Activated CD4-positive, alpha-beta T cell treated with anti-CD3 and anti-CD28 coated beads, Interleukin-2, Interleukin-4, amounts not matched to agents 100 ng/mL and 50 ng/mL, durations not matched to agents 16 hours and 8 hours (primary cell): ENCODE measurements around the gene SLC6A6.
"Not testable (repeated sequence)": the region's sequence is repeated elsewhere in the genome, so short reads cannot be mapped to it uniquely, and the experiment has no call there.

Experiments used
- DNase-seq: peaks from one replicate; pipeline ENCODE4 v3.0.0-alpha.2; 2020; ENCODE audit warnings: low spot score

The SLC6A6 gene

DNA sequence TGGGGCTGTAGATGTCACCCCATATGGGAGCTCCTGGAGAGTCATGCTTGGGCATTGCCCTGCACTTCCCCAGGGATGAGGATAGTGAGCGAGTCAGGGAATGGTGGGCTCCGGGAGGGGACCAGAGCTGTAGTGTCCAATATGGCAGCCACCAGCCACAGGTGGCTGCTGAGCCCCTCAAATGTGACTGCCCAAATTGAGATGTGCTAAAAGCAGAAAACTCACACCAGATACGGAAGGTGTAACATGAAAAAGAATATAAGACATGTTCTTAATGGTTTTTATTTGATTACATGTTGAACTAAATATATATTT is 106.1 kb downstream of the SLC6A6 start:
- DNase-seq = no peak

DNA sequence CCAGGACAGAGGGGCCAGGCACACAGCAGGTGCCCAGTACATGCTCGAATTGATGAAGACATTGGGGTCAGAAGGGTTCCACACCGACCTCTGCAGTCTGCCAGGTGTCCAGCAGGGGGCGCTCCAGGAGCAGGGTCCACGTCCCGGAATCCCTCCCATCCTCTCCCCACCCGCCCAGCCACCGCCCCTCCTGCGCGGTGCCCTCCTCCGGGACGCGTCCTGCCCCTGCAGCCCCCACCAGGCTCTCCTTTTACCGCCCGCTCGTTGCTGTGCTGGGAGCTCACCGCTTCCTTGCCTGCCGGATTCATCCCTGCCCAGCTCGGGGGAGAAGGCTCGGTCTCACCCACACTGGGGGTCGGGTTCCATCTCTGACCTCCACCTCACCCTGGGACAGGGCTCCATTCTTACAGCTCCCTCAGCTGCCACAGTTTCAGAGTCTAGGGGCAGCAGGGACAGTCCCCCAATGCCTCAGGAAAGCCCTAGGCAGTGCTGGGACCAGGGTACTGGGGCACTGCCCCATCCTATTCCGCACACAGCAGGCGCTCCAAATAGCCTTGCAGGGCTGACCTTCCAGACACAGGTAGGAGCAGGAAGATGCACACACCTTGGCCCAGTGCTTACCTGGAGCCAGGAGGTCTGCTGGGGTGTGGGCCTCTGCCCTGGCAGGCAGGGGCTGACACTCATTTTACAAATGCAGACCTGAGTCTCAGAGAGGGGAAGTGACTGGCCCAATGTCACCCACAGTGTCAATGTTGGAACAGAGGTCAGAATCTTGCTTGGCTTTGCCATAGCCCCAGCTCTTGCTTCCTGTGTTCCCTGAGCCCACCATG is 106.8 kb downstream of the SLC6A6 start:
- DNase-seq = peak; percentile 75

DNA sequence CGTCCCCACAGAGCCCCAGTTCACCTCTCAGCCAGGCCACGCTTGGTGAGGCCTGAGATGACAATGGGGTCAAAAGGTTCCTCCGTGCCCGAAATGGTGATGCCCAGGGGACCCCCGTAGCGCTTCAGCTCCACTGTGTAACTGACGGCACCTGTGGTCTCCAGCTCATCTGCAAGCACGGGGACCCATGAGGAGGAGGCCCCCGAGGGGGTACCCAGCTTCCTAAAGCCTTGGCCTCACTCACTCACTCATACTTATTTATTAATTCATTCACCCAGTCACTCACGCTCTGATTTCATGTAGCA is 107.3 kb downstream of the SLC6A6 start:
- no peak for DNase-seq

DNA sequence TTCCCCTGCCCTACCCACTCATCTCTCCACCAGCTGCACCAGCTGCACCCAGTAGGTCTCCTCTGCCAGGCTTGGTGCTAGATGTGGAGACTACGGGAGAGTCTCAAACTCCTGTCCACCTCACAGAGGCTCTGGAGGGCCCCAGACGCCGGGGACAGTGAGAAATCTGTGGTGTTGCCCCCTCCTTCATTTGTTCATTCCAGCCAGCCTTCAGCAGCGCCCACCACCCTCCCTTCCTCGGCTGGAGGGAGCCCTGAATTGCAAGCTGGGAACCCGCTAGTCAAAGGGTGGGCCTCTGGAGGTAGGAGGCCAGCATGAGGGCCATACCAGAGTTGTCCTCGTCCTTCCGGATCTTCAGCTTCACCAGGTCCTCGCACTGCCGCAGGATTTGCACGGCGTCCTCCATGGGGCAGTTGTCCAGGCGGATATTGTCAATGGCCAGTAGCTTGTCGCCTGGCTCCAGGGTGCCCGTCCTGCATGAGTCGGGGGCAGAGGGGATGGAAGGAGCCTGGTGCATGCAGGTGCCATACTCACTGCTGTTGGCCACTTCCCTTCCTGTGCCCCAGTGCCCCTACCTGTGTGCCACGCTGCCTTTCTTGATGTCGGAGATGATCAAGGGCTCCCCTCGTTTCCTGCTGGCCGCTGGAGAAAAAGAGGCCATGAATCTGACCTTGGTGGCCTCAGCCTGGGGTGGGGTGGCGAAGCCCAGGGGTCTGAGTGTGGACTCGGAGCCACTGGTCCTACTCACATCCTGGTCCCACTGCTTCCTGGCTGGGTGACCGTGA is 108.6 kb downstream of the SLC6A6 start:
- DNase-seq = no peak

DNA sequence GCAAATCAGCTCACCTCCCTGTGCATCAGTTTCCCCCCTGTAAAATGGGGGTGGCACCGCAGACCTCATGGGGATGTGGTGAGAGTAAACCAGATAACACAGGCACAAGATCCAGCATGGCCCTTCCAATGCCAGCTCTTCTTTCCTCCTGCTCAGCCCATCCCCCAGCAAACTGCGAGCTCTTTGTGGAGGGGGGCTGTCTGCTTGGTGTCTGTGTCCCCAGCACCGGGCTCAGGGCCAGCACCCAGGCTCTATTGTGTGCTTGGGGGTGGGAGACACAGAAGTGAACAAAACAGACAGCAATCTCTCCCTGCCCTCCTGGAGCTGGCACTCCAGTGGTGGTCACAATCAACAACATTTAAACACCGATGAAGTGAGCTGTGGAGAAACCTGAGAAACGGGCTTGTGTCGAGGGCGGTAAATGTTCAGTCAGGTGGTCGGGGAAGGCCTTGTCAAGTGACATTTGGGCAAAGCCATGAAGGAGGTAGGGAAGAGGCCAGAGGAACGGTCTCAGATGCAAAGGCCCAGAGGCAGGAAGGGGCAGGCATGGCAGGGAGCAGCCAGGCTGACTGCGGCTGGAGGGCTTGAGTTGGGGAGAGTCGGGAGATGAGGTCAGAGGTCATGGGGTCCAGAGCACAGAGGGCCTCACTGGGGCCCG is 109.3 kb downstream of the SLC6A6 start:
- no peak for DNase-seq

DNA sequence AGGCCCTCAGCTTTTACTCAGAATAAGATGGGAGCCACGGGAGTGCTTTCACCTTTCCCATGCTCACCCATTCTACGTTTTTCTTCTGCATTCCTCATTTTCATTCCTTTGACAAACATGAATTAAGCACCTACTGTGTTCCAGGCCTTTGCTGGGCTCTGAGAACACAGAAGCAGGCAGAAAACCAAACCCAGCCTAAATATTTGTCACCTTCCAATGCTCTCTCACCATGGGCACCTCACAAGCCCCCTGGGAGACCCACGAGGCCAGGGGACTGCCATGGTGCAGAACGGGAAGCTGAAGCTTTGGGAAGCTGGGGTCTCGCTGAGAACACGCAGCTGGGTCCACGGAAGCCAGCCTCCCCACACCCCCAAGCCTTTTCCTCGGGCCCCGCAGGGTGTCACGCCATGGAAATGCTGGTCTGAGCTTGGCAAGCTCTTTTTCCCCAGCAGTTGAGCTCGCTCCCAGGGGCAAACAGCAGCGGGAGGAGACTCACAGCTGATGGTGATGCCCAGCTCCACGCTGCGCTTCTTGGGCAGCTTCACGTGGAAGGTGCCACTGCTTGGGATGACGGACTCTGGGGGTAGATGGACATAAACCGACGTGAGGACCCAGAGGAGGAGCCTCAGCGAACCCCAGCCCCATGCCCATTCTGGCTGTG is 110.0 kb downstream of the SLC6A6 start:
- no peak for DNase-seq

DNA sequence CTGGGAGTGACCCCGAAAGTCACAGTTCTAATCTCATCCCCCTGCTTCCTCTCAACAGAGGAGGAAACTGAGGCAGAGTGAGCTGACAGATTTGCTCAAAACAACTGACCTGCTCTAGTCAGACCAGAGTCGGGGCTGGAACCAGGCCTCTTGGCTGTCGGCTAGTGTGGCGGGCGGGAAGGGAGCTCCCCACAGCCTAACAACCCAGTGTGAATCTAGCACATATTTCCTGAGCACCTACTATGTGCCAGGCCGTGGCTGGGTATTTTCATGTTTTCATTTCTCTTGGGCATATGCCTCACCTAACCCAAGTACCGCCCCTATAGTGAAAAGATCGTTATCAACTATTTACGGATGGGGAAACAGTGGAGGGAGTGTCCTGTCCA is 110.5 kb downstream of the SLC6A6 start:
- DNase-seq = no peak

DNA sequence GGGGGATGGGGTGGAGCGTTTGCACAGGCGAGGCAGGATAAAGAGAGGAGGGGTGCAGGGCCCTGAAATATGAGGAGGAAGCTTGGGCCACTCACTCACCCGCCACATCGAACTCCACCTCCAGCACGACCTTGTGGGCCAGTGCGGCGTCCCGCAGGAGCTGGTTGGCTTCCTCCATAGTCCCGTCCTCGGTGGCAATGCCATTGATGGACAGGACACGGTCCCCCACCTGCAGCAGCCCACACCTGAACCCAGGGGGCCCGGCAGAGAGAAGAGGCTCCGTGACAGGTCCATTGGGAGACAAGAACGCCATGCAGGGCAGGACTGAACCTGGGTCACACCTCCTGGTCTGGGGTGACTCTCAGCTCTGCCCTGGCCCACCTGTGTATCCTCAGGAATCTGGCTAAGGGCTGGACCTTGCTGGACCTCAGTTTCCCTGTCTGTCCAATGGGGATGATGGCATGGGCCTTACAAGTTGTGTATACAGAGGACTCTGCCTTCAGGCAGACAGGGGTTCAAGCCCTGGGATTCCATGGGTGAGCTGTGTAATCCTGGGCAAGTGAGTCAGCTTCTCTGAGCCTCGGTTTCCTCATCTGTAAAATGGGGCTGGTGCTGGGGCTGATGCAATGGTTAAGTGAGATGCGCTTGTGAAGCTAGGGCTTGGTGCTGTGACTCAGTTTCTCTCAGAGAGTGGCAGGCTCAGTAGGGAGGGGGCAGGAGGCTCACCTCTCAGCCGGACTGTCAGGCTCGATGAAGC is 111.3 kb downstream of the SLC6A6 start:
- no peak for DNase-seq

DNA sequence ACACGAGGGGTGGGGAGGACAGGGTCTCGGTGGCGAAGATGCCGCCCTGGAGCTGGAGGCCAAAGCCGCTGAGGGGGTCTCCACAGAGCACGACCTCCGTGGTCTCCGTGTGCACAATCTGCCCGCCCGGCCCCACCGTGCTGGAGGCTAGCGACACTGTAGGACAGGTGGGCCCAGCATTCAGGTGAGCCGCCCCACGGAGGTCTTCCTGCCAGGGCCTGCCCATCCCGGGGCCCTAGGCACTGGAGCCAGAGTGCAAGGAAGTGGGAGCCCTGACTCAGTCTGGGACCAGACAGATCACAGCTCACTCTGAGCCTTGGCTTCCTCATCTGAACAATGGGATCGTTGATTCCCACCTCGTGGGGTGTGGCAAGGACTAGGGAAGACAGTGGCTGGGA is 111.9 kb downstream of the SLC6A6 start:
- no peak for DNase-seq

DNA sequence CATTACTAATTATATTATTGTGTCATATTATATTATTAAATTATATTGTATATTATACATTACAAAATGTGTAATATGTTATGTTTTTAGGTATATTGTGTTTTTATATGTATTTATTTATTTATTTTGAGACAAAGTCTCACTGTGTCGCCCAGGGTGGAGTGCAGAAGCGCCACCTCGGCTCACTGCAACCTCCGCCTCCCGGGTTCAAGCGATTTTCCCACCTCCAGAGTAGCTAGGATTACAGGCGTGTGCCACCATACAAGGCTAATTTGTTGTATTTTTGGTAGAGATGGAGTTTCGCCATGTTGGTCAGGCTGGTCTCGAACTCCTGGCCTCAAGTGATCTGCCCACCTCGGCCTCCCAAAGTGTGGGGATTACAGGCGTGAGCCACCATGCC is 113.1 kb downstream of the SLC6A6 start:
- not testable (repeated sequence) for DNase-seq

DNA sequence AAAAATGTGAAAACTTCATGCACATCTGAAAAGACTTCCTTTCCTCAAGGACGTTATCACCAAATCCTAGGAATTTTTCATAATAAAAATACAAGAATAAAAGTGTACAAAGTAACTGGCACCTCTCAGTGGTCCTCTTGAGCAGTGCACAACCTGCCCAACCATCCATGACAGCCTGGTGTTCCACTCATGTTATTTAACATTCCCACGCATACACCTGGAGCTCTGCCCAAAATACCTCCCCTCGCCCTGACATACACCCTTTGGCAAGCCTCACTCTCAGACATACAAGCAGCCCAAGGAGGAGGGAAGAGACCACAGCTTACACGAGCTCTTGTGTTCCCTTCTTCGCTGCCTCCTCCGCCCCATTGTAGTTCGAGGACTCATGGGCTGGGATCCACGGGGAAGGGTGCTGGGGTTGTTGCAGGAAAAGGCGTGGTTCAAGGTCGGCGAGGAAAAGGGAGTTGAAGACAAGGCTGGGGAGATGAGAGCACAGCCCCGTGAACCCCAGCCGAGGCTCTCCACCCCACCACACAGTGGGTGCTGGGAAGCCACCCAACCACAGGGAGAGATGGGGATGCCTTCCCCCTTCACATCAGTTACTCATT is 114.4 kb downstream of the SLC6A6 start:
- no peak for DNase-seq

DNA sequence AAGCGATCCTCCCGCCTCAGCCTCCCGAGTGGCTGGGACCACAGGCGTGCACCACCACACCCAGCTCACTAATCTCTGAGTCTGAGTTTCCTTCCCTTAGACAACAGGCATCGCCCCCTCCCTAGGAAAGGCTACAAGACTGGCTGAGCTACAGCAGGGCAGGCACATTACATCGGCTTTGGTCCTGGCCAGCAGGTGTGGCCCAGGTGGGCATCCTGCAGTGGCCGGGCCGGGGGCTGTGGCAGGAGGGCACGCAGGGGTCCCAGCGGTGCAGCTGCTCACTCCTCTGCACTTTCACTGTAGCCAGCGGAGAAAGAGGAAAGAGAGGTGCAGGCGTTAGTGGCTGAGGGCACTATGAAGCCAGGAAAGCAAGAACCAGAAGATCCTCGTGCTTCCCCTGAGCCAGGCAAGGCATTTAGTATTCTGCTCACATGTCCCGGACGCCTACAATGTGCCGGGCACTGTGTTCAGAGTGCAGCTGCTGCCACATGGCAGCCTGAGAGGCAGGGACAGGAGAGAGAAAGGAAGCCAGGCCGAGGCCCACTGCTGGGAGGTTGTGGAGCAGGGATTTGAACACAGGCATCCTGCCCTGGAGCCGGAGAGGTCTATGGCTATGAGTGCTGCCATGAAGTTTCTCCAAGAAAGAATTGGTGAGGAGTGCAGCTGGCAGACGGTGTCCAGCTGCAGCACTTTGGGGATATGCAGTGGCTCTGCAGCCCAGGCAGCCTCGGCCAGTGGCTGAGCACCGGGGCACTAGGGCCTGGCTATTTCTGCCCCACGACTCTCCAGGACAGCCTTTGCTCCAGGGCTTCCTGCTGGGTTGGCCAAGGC is 115.4 kb downstream of the SLC6A6 start:
- DNase-seq = no peak

DNA sequence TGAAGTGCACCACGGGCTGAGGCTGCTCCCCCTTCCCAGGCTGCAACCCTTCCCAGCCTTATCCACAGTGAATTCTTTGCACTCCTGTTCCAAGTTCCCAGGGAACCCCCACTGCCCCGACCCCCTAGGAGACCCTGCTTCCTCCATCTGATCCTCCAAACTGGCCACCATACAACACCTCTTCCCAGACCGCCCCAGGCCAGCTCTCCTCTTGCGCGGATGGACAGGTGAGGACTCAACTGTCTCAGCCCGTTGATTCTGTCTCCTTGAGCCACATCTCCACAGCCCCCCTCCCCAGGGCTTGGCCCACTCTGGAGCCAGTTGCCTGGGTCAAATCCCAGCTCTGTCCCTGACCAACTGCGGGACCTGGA is 116.0 kb downstream of the SLC6A6 start:
- DNase-seq = no peak

DNA sequence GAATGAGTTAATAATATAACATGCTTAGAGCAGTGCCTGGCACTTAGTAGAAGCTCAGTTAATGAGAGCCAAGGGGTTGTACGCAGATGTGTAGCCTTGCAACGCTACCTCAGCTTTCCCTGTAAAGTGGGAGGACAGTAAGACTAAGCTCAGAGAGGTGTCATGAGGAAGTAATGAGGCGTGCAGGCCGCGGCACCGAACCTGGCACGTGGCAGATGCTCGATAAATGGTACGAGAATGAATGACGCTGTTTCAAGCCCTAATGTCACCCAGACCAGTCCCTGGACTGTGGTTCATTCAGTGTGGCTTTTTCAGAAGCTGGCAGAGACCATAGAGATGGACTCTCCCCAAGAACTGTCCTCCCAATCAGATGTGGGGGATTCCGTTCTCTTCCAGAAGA is 116.5 kb downstream of the SLC6A6 start:
- no peak for DNase-seq

DNA sequence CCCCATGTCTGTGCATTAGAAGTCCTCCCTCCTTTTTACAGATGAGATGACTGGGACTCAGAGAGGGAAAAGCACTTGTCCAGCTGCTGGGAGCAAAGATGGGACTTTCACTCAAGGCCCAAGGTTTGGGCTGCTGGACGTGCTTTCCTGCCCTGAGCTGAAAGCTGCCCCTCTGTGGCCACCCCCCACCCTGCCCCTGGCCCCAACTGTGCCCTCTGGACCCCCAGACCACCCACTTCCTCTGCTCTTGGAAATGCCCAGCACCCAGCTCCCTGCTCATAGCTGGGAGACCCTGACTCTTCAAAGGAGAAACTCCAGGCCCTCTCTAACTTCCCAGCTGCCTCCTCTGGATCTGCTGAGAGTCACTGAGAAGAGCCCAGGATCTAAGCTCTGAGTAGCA is 117.0 kb downstream of the SLC6A6 start:
- no peak for DNase-seq

DNA sequence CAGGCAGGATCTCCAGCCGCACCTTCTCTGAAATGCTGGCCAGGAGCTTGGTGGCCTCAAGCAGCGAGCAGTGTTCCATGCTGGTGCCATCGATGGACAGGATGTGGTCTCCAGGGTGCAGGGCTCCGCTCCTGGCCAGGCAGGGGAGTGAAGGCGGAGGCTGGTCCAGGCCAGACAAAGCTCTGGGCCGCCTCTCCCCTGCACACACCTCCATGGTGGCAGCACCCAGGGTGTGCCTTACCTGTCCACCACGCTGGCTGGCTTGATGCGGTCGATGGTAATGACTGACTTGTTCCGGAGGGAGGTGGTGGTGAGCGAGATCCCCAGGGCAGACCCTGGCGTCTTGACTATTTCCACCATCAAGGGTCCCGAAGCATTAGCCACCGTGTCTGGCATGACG is 117.7 kb downstream of the SLC6A6 start:
- no peak for DNase-seq

DNA sequence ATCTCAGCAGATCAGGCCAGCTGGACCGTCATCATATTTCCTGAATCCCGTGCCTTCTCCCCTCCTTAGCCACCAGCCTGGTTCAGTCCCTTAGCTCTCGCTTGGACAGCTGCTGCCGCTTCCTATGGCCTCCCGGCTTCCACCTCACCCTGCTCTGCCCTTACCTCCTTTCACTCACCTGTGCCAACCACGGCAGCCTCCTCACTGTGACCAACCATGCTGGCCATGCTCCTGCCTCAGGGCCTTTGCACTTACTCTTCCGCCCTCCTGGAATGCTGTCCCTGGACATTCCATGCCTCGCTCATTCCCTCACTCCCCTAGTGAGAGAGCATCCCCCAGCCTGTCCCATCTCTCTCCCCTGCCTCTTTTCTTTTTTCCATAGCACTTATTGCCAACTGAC is 118.6 kb downstream of the SLC6A6 start:
- no peak for DNase-seq

DNA sequence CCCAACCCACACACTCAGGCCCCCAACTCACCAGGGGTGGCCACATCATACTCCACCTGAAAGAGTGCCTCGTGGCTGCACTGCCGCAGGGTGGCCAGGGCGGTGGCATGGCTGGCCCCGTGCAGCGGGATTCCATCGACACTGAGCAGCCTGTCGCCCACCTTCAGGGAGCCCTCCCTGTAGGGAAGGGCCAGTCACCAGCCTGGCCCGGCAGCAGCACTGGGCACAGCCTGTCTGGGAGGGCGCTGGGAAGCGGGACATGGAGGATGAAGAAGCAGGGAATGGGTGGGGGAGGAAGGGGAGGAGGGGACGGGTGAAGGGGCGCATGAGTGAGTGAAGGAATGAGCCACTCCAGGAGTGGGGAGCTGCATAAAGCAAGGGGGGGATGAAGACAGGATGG is 119.2 kb downstream of the SLC6A6 start:
- no peak for DNase-seq

DNA sequence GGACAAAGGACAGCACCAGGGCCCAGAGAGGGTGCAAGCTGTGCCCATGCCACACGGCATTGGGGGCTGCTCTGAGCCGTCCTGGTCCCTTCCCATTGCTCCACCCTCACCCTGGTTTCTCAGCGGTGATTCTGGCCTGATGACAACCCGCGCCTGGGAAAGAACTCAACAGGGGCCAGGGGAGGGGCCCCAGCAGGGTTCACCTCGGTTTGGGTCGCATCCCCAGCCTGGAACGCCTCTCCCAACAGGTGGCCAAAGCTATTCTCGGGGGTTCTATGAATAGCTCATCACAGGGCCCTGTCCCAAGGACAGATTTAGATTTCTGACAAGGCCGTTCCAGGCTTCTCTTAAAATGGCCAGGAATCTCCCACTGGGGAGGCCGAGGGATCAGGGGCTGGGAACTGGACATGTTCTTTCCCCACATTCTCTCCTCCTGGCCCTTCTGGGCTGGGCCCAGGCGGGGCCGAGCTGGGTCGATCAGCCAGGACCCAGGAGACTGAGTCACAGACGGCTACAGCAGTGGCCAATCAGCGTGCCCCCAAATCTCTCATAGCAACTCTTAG is 119.8 kb downstream of the SLC6A6 start:
- no peak for DNase-seq

DNA sequence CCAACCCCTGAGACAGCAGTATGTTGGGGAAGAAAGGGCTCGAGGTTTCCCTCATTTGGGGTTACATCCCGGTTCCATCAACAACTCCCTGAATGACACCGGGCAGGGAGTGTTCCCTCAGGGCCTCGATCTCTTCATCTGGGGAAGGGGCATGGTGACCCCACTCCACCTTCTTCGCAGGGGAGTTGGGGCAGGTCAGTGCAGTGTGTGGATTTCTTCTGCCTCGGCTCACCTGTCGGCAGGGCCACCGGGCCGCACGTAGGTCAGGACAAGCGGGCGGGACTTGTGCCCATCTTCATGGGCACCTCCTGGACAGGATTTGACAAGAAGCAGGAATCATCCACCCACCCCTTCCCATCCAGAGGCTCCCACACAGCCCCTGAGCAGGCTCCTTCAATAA is 120.4 kb downstream of the SLC6A6 start:
- no peak for DNase-seq

DNA sequence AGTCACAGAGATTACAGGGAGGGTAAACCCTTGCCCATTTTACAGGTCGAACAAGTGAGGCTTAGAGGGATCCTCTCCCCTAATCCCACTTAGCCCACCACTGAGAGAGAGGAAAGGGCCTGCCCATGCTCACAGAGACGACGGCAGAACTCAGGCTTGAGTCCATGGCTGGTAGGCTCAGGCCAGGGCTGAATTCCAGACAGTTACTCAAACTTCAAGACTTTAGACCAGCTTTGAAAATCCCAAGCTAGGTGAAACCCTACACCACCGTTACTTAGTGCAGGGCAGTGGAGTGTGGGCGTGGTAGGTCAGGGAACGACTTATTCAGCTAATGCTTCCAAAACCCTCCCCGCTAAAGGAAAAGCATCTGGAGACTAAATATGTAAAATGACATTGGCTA is 121.4 kb downstream of the SLC6A6 start:
- no peak for DNase-seq
